ENCODE results near the gene HIF1A.

Gene HIF1A

DNA sequence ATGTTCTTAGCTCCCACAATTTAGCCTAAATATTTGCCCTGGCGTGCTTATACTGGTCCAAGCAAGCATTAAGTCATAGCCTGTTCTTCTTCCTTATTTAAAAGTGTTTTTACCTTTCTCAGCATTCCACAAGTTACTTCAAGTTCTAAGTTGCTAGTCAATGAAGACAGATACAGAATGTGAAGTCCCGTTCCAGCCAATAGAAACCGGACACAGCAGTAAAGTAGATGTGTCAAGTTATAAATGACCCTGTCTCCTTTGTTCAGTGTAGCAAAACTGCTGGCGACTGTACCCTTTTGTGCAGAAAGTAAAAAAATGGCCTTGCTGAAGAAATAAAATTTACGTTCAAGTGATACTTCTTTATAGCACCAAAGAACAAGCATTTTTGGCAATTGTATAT is 70.8 kb downstream of the HIF1A start:
- DNase-seq (ENCODE audit: low read depth, low spot score): no peak
- peak overlapping the region; percentile 67 for H3K27ac ChIP-seq

DNA sequence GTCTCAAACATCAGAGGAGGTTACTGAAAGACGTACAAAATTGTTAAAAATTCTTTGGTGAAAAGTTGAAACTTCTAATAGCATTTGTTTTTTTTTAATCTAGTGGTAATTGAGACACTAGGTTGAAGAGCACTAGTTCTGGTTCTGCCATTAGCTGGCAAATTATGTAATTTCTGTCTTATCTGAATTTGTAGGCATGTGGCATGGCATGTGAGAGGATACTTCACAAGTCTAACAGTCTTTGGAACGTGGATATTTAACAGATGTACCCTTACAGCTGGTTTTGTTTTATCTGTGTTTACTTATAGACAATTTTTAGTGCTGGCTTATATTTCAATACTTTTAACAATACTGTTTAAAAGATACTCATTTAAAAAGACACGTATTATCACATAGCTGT is 72.9 kb downstream of the HIF1A start:
- DNase-seq (ENCODE audit: low read depth, low spot score): no peak
- no peak overlapping the region for H3K27ac ChIP-seq

DNA sequence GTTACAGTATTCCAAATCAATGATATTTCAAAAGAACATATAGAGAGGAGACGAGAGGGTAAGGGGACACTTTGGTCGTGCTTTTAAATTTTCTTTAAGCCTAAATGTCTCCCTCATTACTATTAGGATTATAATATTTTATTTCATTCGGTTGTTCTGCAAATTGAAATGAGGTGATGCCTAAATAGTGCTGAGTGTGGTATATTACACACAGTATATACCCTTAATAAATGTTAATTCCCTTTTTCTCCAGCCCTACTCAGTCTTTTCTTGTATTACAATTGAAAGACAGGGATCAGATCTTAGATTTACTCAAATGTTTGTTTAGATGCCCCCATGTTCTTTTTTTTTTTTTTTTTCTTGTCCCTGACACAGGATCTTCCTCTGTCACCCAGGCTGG is 74.6 kb downstream of the HIF1A start:
- no peak for DNase-seq (ENCODE audit: low read depth, low spot score)
- H3K27ac ChIP-seq: no peak overlapping the region

DNA sequence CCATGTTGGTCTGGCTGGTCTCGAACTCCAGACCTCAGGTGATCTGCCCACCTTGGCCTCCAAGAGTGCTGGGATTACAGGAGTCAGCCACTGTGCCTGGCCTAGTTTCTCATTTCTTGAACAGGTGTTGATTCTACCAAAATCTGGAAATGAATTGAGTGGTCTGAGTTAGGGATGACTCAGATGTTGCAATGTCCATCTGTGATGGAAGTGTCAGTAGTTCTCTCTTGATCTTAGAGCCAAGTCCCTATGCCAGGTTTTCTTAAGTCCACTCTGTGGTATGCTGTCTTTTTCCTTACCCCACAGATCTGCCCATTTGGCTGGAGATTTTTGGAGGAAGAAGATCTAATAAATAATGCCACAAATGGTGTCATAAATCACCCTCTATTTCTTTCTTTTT is 79.5 kb downstream of the HIF1A start:
- no peak for DNase-seq (ENCODE audit: low read depth, low spot score)
- H3K27ac ChIP-seq: no peak overlapping the region

DNA sequence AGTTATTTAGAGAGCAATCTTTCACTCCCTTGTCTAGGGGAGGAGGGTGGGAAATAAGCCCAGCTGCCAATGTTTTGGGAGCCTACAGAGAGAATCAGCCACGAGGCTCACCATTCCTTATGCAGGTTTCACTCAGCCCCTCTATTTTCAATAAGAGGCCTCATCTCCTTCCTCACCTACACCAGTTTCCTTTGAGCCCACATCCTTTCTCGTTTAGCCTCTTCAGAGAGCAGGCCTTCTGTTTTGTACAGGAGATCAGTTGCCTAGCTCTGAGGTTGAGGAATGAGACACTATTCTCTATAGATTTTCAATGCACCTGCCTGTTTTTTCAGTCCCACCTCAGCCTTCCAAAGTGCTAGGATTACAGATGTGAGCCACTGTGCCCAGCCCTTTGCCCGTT is 84.8 kb downstream of the HIF1A start:
- no peak overlapping the region for H3K27ac ChIP-seq
- DNase-seq (ENCODE audit: low read depth, low spot score): no peak

DNA sequence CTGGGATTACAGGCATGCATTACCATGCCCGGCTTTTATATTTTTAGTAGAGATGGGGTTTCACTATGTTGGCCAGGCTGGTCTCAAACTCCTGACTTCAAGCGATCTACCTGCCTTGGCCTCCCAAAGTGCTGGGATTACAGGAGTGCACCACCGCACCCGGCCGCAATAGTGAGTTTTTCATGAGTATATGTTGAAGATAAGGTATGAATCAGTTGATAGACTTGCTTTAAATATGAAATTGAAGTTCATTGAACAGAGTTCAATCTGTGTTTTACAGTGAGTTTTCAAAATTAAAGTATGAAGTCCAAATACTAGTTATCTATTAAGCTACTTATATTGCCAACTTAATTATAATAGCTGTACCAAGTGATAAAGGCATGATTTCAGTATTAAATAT is 102.0 kb downstream of the HIF1A start:
- no peak overlapping the region for H3K27ac ChIP-seq
- no peak for DNase-seq (ENCODE audit: low read depth, low spot score)

Measured in epithelial cell of prostate (primary cell).